Endodermal cell (in vitro differentiated cells): ENCODE measurements around the gene LRRC45. TPM values are rescaled to one million over a fixed set of nuclear protein-coding genes. Genes with fewer than 3 reads are reported as not detected.

ENCODE experiments used
- DNase-seq: peaks from one replicate; pipeline ENCODE4 v3.0.0-alpha.2; 2017
- H3K27ac ChIP-seq: 2 replicates; pipeline ENCODE4 v1.5.1; 2013; ENCODE audit warnings: mild to moderate bottlenecking, low read depth, low read length, moderate library complexity
- H3K27me3 ChIP-seq: 2 replicates; pipeline ENCODE4 v1.6.1; 2013; ENCODE audit warnings: mild to moderate bottlenecking, low read length, moderate library complexity; ENCODE audit not compliant: insufficient read depth, control insufficient read depth, poor library complexity, severe bottlenecking
- H3K36me3 ChIP-seq: 2 replicates; pipeline ENCODE4 v1.7.0; 2013; ENCODE audit warnings: mild to moderate bottlenecking, low read length, moderate library complexity; ENCODE audit not compliant: control insufficient read depth, insufficient read depth
- H3K4me1 ChIP-seq: one replicate; pipeline ENCODE4 v1.7.0; 2013; ENCODE audit warnings: low read length; ENCODE audit not compliant: control insufficient read depth, insufficient read depth
- H3K4me3 ChIP-seq: 2 replicates; pipeline ENCODE4 v1.5.1; 2013; ENCODE audit warnings: mild to moderate bottlenecking, low read length, moderate library complexity
- H3K9ac ChIP-seq: 2 replicates; pipeline ENCODE4 v1.6.1; 2013; ENCODE audit warnings: mild to moderate bottlenecking, low read length, moderate library complexity; ENCODE audit not compliant: poor library complexity, severe bottlenecking; ENCODE audit errors: extremely low read depth
- H3K9me3 ChIP-seq: 2 replicates; pipeline ENCODE4 v1.6.1; 2013; ENCODE audit warnings: mild to moderate bottlenecking, low read length, moderate library complexity; ENCODE audit not compliant: control insufficient read depth
- H3K27ac Mint-ChIP-seq: 2 replicates; pipeline ENCODE4 v1.8.0; 2020; ENCODE audit warnings: mixed read lengths
- H3K27me3 Mint-ChIP-seq: 2 replicates; pipeline ENCODE4 v1.8.0; 2021; ENCODE audit warnings: mild to moderate bottlenecking, mixed read lengths; ENCODE audit not compliant: insufficient read depth
- H3K36me3 Mint-ChIP-seq: 2 replicates; pipeline ENCODE4 v1.8.0; 2020; ENCODE audit warnings: low read depth, mixed read lengths
- H3K4me1 Mint-ChIP-seq: 2 replicates; pipeline ENCODE4 v1.8.0; 2020; ENCODE audit warnings: mixed read lengths
- H3K4me3 Mint-ChIP-seq: 2 replicates; pipeline ENCODE4 v1.8.0; 2020; ENCODE audit warnings: mild to moderate bottlenecking, moderate library complexity, mixed read lengths
- H3K9me3 Mint-ChIP-seq: 2 replicates; pipeline ENCODE4 v1.8.0; 2020; ENCODE audit warnings: mild to moderate bottlenecking, mixed read lengths
- CTCF ChIP-seq: fragments of 200-600 bp; sonication (generic); conservative IDR thresholded peaks from 2 replicates; pipeline ENCODE4 v1.5.0; 2021; ENCODE audit warnings: antibody characterized with exemption, mild to moderate bottlenecking
- WGBS, 2 experiments: methylation state at CpG; one replicate each; pipeline versions ENCODE4 v1.1.5 to v1.1.7; 2013; ENCODE audit warnings: missing lambda C conversion rate in 2 of 2, mixed read lengths in 1 of 2; ENCODE audit not compliant: insufficient coverage in 1 of 2, insufficient read length in 1 of 2; 5-methylcytosine and 5-hydroxymethylcytosine counted together
- total RNA-seq, 2 donors: library from RNA; stranded (reverse); fragmentation: NEBNext Ultra II Directional in 1 of 2; extraction: Animal tissue kit (Norgen Biotek cat#: 25700) in 1 of 2; gene quantifications; 2 replicates in 1 of 2; 3 replicates in 1 of 2; pipeline ENCODE4 v1.2.1, GENCODE V29; 2021

Gene LRRC45
- total RNA-seq, 2 donors from 2014 or later = 35.1 to 38.9 TPM

GRCh38 chr17:81998212-81998611 lies 24.9 kb upstream of the LRRC45 start:
- Mint-ChIP-seq H3K27me3 (no peaks in the 10 kb centered on the region), H3K9me3 (no peaks in the 10 kb centered on the region), H3K4me1 (no peaks in the 10 kb centered on the region), H3K36me3 (peaks cover 12% of the 10 kb centered on the region), H3K27ac (no peak overlapping the region), H3K4me3 (no peak overlapping the region)
- Histone ChIP-seq H3K9me3 (no peaks in the 10 kb centered on the region), H3K27ac (no peak overlapping the region), H3K27me3 (no peaks in the 10 kb centered on the region), H3K4me3 (no peak overlapping the region), H3K9ac (no peak overlapping the region), H3K36me3 (no peaks in the 10 kb centered on the region), H3K4me1 (no peaks in the 10 kb centered on the region)
- no peak for TF ChIP-seq CTCF
- 92 to 96% methylated on average over 4 to 7 of the region's 7 CpGs for WGBS, 2 experiments
- DNase-seq = no peak

- H3K4me1 ChIP-seq = no peaks in the 10 kb centered on the region
- DNase-seq = no peak
- Mint-ChIP-seq H3K27ac (no peak overlapping the region), H3K4me1 (no peaks in the 10 kb centered on the region), H3K9me3 (no peaks in the 10 kb centered on the region), H3K27me3 (no peaks in the 10 kb centered on the region), H3K4me3 (no peak overlapping the region), H3K36me3 (peaks cover 12% of the 10 kb centered on the region)
- TF ChIP-seq CTCF = no peak
- no peaks in the 10 kb centered on the region for H3K9me3 ChIP-seq
- no peak overlapping the region for H3K27ac ChIP-seq
- 92% methylated on average over 8 to 14 of the region's 14 CpGs for WGBS, 2 experiments
- H3K9ac ChIP-seq = no peak overlapping the region
- H3K36me3 ChIP-seq = no peaks in the 10 kb centered on the region
- H3K4me3 ChIP-seq = no peak overlapping the region
- H3K27me3 ChIP-seq = no peaks in the 10 kb centered on the region
Observed at GRCh38 chr17:81998691-81999438, 24.2 kb upstream of the LRRC45 start.

GRCh38 chr17:81999587-81999975 lies 23.5 kb upstream of the LRRC45 start:
- Mint-ChIP-seq H3K4me3 (no peak overlapping the region), H3K36me3 (peaks cover 12% of the 10 kb centered on the region), H3K27me3 (no peaks in the 10 kb centered on the region), H3K27ac (no peak overlapping the region), H3K4me1 (no peaks in the 10 kb centered on the region), H3K9me3 (no peaks in the 10 kb centered on the region)
- TF ChIP-seq CTCF = no peak
- Histone ChIP-seq H3K4me3 (no peak overlapping the region), H3K36me3 (no peaks in the 10 kb centered on the region), H3K27me3 (no peaks in the 10 kb centered on the region), H3K9me3 (no peaks in the 10 kb centered on the region), H3K9ac (no peak overlapping the region), H3K27ac (no peak overlapping the region), H3K4me1 (no peaks in the 10 kb centered on the region)
- WGBS, 2 experiments = 95 to 100% methylated on average over 8 to 12 of the region's 12 CpGs
- DNase-seq = no peak
